ENCODE data around the gene RNASE8. TPM values are rescaled to one million over a fixed set of nuclear protein-coding genes. Genes with fewer than 3 reads are reported as not detected.

RNASE8 gene
- total RNA-seq, 1 donor from 2014 or later: not detected

DNA sequence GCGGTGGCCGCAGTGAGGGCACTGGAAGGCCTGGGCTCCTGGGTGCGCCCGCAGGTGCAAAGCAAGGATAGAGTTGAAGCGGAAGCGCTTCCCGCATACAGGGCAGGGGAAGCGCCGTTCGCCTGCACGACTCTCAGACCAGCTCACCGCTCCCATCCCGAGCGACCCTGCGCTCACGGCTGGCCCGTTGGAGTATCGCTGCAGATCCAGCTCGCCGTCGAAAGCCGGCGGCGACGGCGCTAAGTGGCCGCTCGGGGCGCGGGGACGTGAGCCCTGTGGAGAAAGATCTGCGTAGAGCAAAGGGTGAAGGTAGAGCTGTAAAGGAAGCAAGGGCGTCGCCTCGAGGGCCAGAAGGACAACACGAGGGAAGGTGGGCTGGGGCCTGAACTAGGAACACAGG is 35.4 kb downstream of the RNASE8 start:
- no peak overlapping the region for H3K4me3 Mint-ChIP-seq (ENCODE audit: unreplicated experiment)
- H3K27ac Mint-ChIP-seq (ENCODE audit: unreplicated experiment): no peak overlapping the region
- peaks cover 16% of the 10 kb centered on the region for H3K36me3 Mint-ChIP-seq (ENCODE audit: low read depth)
- H3K9me3 Mint-ChIP-seq (ENCODE audit: low read depth): no peaks in the 10 kb centered on the region
- TF ChIP-seq, protein P1, sequence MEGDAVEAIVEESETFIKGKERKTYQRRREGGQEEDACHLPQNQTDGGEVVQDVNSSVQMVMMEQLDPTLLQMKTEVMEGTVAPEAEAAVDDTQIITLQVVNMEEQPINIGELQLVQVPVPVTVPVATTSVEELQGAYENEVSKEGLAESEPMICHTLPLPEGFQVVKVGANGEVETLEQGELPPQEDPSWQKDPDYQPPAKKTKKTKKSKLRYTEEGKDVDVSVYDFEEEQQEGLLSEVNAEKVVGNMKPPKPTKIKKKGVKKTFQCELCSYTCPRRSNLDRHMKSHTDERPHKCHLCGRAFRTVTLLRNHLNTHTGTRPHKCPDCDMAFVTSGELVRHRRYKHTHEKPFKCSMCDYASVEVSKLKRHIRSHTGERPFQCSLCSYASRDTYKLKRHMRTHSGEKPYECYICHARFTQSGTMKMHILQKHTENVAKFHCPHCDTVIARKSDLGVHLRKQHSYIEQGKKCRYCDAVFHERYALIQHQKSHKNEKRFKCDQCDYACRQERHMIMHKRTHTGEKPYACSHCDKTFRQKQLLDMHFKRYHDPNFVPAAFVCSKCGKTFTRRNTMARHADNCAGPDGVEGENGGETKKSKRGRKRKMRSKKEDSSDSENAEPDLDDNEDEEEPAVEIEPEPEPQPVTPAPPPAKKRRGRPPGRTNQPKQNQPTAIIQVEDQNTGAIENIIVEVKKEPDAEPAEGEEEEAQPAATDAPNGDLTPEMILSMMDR (IDR thresholded peaks at IDR 0.05): no peak
- peaks cover 41% of the 10 kb centered on the region for H3K4me1 Mint-ChIP-seq (ENCODE audit: low read depth)
- no peak for DNase-seq (ENCODE audit: low spot score)
- no peaks in the 10 kb centered on the region for H3K27me3 Mint-ChIP-seq (ENCODE audit: low read depth)

DNA sequence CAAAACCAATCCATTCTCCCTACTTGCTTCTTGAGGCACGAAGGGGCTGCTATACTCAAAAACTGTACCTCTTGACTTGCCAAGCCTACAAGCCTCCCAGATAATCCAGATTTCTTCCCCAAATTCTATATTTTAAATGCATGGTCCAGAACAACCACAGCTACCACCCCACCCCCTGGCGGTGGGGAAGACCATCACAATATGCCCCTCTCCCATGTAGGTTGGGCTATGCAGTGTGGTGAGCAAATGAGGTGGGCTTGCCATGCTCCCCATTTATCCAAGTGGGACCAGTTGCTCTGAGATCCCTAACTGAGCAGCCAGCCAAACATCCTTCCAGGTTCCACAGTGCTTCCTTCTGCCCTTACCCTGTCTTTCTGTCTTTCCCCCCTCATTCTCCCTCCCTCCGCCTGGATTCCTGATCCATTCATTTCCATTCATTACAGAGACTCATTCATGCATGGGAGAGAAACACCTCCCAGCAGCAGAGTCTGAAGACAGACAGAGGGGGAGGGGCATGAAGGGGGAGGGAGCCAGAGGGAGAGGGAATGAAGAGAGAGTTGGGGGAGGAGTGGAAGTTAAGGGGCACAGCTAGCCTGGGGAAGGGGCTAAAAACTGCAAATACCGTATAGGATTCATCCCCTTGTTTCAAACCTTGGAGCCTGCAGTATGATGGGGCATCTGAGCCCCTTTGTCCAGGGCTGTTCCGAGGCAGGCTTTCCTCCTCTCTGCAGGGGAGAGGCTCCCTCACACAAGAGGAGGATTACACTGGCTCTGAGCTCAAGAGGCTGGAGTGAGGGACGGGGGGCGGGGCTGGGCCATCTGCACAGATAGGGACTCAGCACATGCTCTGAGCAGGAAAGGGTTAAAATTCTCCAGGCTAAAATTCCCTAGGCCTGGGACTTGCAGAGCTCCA is 36.4 kb downstream of the RNASE8 start:
- Mint-ChIP-seq H3K4me3 (ENCODE audit: unreplicated experiment) (no peak overlapping the region), H3K9me3 (ENCODE audit: low read depth) (no peaks in the 10 kb centered on the region), H3K27me3 (ENCODE audit: low read depth) (no peaks in the 10 kb centered on the region), H3K4me1 (ENCODE audit: low read depth) (peaks cover 46% of the 10 kb centered on the region), H3K27ac (ENCODE audit: unreplicated experiment) (peak overlapping the region; percentile 37), H3K36me3 (ENCODE audit: low read depth) (peaks cover 13% of the 10 kb centered on the region)
- no peak for DNase-seq (ENCODE audit: low spot score)
- TF ChIP-seq, protein P1 (IDR thresholded peaks at IDR 0.05): peak; percentile 69

DNA sequence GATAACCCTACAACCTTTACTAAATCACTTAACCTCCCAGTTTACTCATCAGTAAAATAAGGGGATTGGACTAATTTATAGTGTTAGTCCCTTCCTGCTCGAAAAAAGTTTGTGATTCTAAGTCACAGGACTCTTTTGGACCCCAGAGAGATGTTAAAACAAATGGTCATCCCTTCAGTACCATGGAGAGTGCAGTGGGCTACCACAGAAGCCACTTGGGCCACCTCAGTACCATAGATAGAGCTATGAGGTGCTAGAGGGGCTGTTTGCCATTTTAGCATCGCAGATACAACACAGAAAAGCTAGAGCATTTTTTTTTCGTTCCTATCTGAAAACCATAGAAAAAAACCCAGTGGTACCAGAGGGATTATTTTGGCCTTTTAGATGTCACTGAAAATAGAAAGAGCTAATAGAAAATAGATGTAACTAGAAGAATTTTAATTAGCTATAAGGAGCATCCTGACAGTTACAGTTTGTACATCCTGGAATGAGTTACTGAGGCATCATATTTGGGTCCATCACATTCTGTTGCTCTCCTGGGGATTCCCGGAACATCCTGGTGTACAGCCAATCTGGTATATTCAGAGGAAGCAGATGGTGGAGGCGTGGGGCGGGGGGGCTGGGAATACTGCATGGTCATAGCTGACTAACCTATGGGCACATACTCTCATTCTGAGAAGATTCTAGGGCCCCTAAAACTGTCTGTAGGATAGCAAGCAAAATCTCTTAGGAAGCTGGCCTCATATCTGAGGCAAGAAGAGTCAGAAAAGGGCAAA is 38.0 kb downstream of the RNASE8 start:
- H3K4me1 Mint-ChIP-seq (ENCODE audit: low read depth): peaks cover 57% of the 10 kb centered on the region
- H3K36me3 Mint-ChIP-seq (ENCODE audit: low read depth): peaks cover 9% of the 10 kb centered on the region
- H3K27me3 Mint-ChIP-seq (ENCODE audit: low read depth): no peaks in the 10 kb centered on the region
- peak overlapping the region; percentile 57 for H3K27ac Mint-ChIP-seq (ENCODE audit: unreplicated experiment)
- no peak for DNase-seq (ENCODE audit: low spot score)
- H3K4me3 Mint-ChIP-seq (ENCODE audit: unreplicated experiment): no peak overlapping the region
- H3K9me3 Mint-ChIP-seq (ENCODE audit: low read depth): no peaks in the 10 kb centered on the region
- TF ChIP-seq, protein P1 (IDR thresholded peaks at IDR 0.05): no peak

DNA sequence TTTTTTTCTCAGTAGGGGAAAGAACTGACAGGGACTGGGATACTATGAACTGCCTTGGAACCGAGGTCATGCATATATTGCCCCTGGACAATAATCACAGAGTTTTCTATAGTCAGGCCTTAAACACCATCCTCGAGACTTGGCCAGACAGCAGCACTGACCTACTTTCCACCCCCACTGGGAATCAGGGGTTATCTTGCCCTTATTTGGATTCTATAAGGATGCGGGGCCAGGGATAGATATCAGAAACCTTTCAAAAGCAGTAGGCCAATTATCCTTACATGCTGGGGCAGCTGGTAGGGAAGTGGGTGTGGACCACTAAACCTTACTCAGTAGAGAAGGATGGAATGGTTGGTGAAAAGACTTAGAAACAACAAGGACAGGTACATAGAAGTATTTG is 38.8 kb downstream of the RNASE8 start:
- H3K4me3 Mint-ChIP-seq (ENCODE audit: unreplicated experiment): no peak overlapping the region
- peaks cover 56% of the 10 kb centered on the region for H3K4me1 Mint-ChIP-seq (ENCODE audit: low read depth)
- no peak for DNase-seq (ENCODE audit: low spot score)
- no peaks in the 10 kb centered on the region for H3K27me3 Mint-ChIP-seq (ENCODE audit: low read depth)
- H3K27ac Mint-ChIP-seq (ENCODE audit: unreplicated experiment): peak overlapping the region; percentile 23
- peaks cover 6% of the 10 kb centered on the region for H3K36me3 Mint-ChIP-seq (ENCODE audit: low read depth)
- H3K9me3 Mint-ChIP-seq (ENCODE audit: low read depth): no peaks in the 10 kb centered on the region
- TF ChIP-seq, protein P1 (IDR thresholded peaks at IDR 0.05): no peak

DNA sequence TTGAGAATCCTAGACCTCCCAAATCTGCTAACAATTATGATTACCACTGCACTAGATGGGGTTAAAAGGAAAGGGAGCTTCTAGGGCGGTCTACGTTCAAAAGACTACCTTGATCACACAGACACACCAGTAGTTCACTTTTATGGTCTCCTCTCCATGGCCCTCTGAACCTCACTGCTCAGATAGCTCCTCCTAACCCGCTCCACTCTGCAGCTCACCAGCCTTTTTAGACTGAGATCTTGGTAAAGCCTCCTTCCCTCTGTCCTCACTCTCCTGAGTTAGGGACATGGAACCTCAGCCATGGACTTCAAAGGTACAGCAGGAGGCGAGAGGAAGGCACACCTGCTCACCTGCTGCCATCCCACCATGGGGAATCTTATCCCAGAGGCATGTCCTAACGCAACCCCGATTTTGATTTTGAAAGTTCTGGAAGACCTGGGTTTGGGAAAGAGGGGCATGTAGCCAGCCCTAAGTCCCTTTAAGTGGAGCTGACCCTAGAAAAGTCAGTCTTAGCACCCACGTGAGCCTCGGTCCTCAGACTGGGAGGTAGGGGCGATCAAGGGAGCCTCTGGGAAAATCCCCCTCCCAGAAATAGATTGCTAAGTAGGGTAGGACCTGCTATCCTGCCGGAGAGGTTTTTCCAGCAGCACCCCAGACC is 39.5 kb downstream of the RNASE8 start:
- Mint-ChIP-seq H3K4me1 (ENCODE audit: low read depth) (peaks cover 58% of the 10 kb centered on the region), H3K9me3 (ENCODE audit: low read depth) (no peaks in the 10 kb centered on the region), H3K27me3 (ENCODE audit: low read depth) (no peaks in the 10 kb centered on the region), H3K27ac (ENCODE audit: unreplicated experiment) (peak overlapping the region; percentile 58), H3K4me3 (ENCODE audit: unreplicated experiment) (peak overlapping the region; percentile 69), H3K36me3 (ENCODE audit: low read depth) (peaks cover 4% of the 10 kb centered on the region)
- TF ChIP-seq, protein P1 (IDR thresholded peaks at IDR 0.05): no peak
- DNase-seq (ENCODE audit: low spot score): no peak

Data from chondrocyte (in vitro differentiated cells).